OCI-LY1 (cell line): Measurements from ENCODE around the gene ATP11C.

Source experiments
- H2AFZ ChIP-seq: fragments of 200-600 bp; sonication (generic), shearing (Covaris generic); 2 replicates; pipeline ENCODE4 v1.6.0; 2014; ENCODE audit warnings: antibody characterized with exemption, mild to moderate bottlenecking, low read length
- H3F3A ChIP-seq: fragments of 200-600 bp; sonication (generic), shearing (Covaris generic); 2 replicates; pipeline ENCODE4 v1.6.0; 2014; ENCODE audit warnings: mild to moderate bottlenecking, antibody characterized with exemption, low read length, moderate library complexity; ENCODE audit not compliant: insufficient read depth
- H3K27ac ChIP-seq: fragments of 200-600 bp; sonication (generic); 2 replicates; pipeline ENCODE4 v1.5.1; 2014; ENCODE audit warnings: low read length, mixed run types, mild to moderate bottlenecking, low read depth; ENCODE audit not compliant: poor library complexity, severe bottlenecking
- H3K27me3 ChIP-seq: fragments of 200-600 bp; sonication (generic); 2 replicates; pipeline ENCODE4 v1.6.0; 2014; ENCODE audit warnings: antibody characterized with exemption, mild to moderate bottlenecking, low read length, moderate library complexity; ENCODE audit not compliant: insufficient read depth
- H3K36me3 ChIP-seq: fragments of 200-600 bp; sonication (generic); 2 replicates; pipeline ENCODE4 v1.6.1; 2014; ENCODE audit warnings: mild to moderate bottlenecking, antibody characterized with exemption, low read length, moderate library complexity, mixed read lengths; ENCODE audit not compliant: insufficient read depth
- H3K4me1 ChIP-seq: fragments of 200-600 bp; sonication (generic); 2 replicates; pipeline ENCODE4 v1.5.1; 2014; ENCODE audit warnings: mild to moderate bottlenecking, low read length, moderate library complexity; ENCODE audit not compliant: insufficient read depth, severe bottlenecking
- H3K4me2 ChIP-seq: fragments of 200-600 bp; sonication (generic), shearing (Covaris generic); 2 replicates; pipeline ENCODE4 v1.6.1; 2014; ENCODE audit warnings: low read length
- H3K4me3 ChIP-seq: fragments of 200-600 bp; sonication (generic); 2 replicates; pipeline ENCODE4 v1.5.1; 2014; ENCODE audit warnings: low read length, low read depth, mild to moderate bottlenecking, mixed read lengths; ENCODE audit not compliant: poor library complexity, severe bottlenecking
- H3K79me2 ChIP-seq: fragments of 200-600 bp; shearing (Covaris generic); 2 replicates; pipeline ENCODE4 v1.6.1; 2016; ENCODE audit warnings: mixed run types, low read length, mixed read lengths; ENCODE audit not compliant: insufficient read depth
- H3K9ac ChIP-seq: fragments of 200-600 bp; sonication (generic), shearing (Covaris generic); 2 replicates; pipeline ENCODE4 v1.6.1; 2014; ENCODE audit warnings: mild to moderate bottlenecking, low read length, mixed read lengths
- H3K9me2 ChIP-seq: fragments of 200-600 bp; sonication (generic), shearing (Covaris generic); 2 replicates; pipeline ENCODE4 v1.6.1; 2014; ENCODE audit warnings: low read depth, mild to moderate bottlenecking, low read length, mixed read lengths
- H3K9me3 ChIP-seq: fragments of 200-600 bp; shearing (Covaris generic); 2 replicates; pipeline ENCODE4 v1.6.1; 2014; ENCODE audit warnings: low read length, mixed read lengths
- H4K20me1 ChIP-seq: fragments of 200-600 bp; sonication (generic), shearing (Covaris generic); 2 replicates; pipeline ENCODE4 v1.6.0; 2016; ENCODE audit warnings: mild to moderate bottlenecking, low read length; ENCODE audit not compliant: insufficient read depth
- EZH2 ChIP-seq: fragments of 200-600 bp; sonication (generic), shearing (Covaris generic); IDR thresholded peaks from 2 replicates; pipeline ENCODE4 v1.8.0; 2017; ENCODE audit warnings: borderline replicate concordance, mixed run types, mild to moderate bottlenecking, antibody characterized with exemption, low read length, moderate library complexity, mixed read lengths
- TF ChIP-seq, protein P1 (sequence below): fragments of 200-600 bp; sonication (generic), shearing (Covaris generic); IDR thresholded peaks from 2 replicates; pipeline ENCODE4 v1.5.1; 2017; ENCODE audit warnings: mild to moderate bottlenecking, antibody characterized with exemption, low read length, moderate library complexity, mixed read lengths

The ATP11C gene

GRCh38 chrX:139881130-139881529 lies 51.7 kb downstream of the ATP11C start:
- Histone ChIP-seq H3K79me2 (no peaks in the 10 kb centered on the region), H2AFZ (no peak overlapping the region), H3K36me3 (no peaks in the 10 kb centered on the region), H3K9ac (no peak overlapping the region), H3K4me1 (no peaks in the 10 kb centered on the region), H4K20me1 (no peaks in the 10 kb centered on the region), H3K27me3 (no peaks in the 10 kb centered on the region), H3K9me3 (no peaks in the 10 kb centered on the region), H3K4me3 (no peak overlapping the region), H3K9me2 (no peaks in the 10 kb centered on the region), H3F3A (no peaks in the 10 kb centered on the region), H3K27ac (no peak overlapping the region), H3K4me2 (no peak overlapping the region)
- TF ChIP-seq EZH2 = no peak
- TF ChIP-seq, protein P1, sequence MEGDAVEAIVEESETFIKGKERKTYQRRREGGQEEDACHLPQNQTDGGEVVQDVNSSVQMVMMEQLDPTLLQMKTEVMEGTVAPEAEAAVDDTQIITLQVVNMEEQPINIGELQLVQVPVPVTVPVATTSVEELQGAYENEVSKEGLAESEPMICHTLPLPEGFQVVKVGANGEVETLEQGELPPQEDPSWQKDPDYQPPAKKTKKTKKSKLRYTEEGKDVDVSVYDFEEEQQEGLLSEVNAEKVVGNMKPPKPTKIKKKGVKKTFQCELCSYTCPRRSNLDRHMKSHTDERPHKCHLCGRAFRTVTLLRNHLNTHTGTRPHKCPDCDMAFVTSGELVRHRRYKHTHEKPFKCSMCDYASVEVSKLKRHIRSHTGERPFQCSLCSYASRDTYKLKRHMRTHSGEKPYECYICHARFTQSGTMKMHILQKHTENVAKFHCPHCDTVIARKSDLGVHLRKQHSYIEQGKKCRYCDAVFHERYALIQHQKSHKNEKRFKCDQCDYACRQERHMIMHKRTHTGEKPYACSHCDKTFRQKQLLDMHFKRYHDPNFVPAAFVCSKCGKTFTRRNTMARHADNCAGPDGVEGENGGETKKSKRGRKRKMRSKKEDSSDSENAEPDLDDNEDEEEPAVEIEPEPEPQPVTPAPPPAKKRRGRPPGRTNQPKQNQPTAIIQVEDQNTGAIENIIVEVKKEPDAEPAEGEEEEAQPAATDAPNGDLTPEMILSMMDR = no peak

DNA sequence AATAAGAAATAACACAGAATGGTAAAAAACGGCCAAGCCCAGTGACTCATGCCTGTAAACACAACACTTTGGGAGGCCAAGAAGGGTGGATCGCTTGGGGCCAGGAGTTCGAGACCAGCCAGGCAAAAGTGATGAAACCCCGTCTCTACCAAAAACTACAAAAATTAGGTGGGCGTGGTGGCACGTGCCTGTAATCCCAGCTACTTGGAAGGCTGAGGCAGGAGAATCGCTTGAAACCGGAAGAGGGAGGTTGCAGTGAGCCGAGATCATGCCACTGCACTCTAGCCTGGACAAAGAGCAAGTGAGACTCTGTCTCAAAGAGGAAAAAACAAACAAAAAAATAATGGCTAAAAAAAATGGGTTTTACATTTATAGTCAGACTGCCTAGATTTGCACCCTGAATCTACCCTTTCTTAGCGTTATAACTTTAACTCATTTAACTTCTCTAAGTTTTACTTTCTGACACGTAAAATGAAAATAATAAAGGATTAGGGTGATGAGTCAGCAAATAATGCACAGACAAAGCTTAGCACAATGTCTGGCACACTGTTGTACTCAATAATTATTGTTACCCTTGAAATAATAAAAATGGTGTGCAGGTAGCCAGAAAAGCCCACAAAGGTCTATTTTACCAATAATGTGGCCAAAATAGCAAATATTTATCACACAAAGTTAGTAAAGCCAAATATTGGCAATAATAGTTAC lies 55.0 kb downstream of the ATP11C start:
- Histone ChIP-seq H3K9me3 (no peaks in the 10 kb centered on the region), H3K79me2 (no peaks in the 10 kb centered on the region), H3K27me3 (no peaks in the 10 kb centered on the region), H3K9ac (no peak overlapping the region), H3K27ac (no peak overlapping the region), H4K20me1 (no peaks in the 10 kb centered on the region), H3K4me3 (no peak overlapping the region), H3K4me2 (no peak overlapping the region), H2AFZ (no peak overlapping the region), H3K4me1 (no peaks in the 10 kb centered on the region), H3K9me2 (no peaks in the 10 kb centered on the region), H3K36me3 (no peaks in the 10 kb centered on the region), H3F3A (no peaks in the 10 kb centered on the region)
- no peak for TF ChIP-seq EZH2
- TF ChIP-seq, protein P1 = no peak

DNA sequence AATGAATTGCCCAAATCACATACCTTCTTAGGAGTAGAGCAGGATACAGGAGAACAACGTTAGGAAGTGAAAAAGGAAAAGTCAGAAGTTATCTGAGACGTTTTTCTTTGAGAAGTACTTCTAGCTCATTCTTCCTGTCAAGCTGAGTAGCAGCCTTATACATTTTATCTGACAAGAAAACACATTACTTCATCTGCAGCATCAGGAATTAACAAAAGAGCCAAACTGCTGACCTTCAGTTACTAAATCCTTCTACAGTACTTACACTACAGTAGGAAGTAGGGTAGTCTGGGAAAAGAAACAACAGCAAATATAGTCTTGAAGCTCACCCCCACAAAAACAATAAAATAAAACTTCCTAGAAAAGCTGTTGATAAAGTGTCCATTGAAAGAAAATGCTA lies 57.0 kb downstream of the ATP11C start:
- no peak overlapping the region for H3K4me2 ChIP-seq
- H3K27me3 ChIP-seq = no peaks in the 10 kb centered on the region
- H2AFZ ChIP-seq = no peak overlapping the region
- H3K27ac ChIP-seq = no peak overlapping the region
- no peaks in the 10 kb centered on the region for H3K36me3 ChIP-seq
- TF ChIP-seq EZH2 = no peak
- TF ChIP-seq, protein P1 = no peak
- H3K9me2 ChIP-seq = no peaks in the 10 kb centered on the region
- H3F3A ChIP-seq = no peaks in the 10 kb centered on the region
- no peaks in the 10 kb centered on the region for H3K4me1 ChIP-seq
- no peak overlapping the region for H3K4me3 ChIP-seq
- H3K9me3 ChIP-seq = no peaks in the 10 kb centered on the region
- H4K20me1 ChIP-seq = no peaks in the 10 kb centered on the region
- H3K9ac ChIP-seq = no peak overlapping the region
- H3K79me2 ChIP-seq = no peaks in the 10 kb centered on the region
